SK-N-MC (cell line): ENCODE results near the gene ULK4.

ENCODE experiments used
- EZH2 ChIP-seq: fragments of 200-600 bp; sonication (generic); IDR thresholded peaks from one replicate; pipeline ENCODE4 v1.6.1; 2017; ENCODE audit warnings: antibody characterized with exemption
- POLR2AphosphoS5 ChIP-seq: IDR thresholded peaks from 2 replicates; pipeline ENCODE4 v1.6.1; 2012; ENCODE audit warnings: mild to moderate bottlenecking, low read depth, low read length, borderline replicate concordance

DNA sequence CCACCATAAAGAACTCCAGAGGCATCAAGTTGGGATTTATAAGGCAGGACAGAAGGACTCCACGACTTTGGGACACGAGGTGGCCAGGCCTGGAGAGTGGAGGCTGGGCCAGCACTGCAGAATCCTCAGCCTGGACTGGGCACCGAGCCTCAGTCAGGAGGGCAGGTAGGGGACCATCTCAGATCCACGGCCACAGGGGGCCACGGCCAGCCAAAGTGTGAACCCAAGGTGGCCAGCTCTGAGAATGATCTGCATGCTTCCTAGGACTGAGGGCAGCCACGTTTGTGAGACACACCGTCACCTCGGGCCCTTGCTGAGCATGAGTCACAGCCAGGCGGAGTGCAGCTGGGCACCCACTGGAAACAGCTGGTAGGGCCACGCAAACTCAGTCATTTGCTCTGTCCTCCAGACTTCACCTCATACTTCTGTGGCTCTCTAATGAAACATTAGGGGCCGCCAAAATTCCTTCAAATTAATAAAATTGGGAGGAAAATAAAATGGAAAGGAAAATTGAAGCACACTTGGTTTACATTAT lies 696.8 kb downstream of the ULK4 start:
- TF ChIP-seq EZH2 (no peak), POLR2AphosphoS5 (no peak)
